DMS114 treated with DMSO at 0.1 percent for 48 hours (cell line): Measurements from ENCODE around the gene GDF3.
"Not testable (repeated sequence)": the region's sequence is repeated elsewhere in the genome, so short reads cannot be mapped to it uniquely, and the experiment has no call there.

Source experiments
- DNase-seq: peaks from one replicate; lab custom pipeline; 2025; ENCODE audit not compliant: unreplicated experiment; lab: John Stamatoyannopoulos, UW

Gene GDF3

GRCh38 chr12:7695566-7696197 is at the start of gene GDF3:
Gene GDF3, minus strand, starts transcription at chr12:7695775. Its CDS starts 47 bp downstream, at chr12:7695728.
- DNase-seq = no peak

DNA sequence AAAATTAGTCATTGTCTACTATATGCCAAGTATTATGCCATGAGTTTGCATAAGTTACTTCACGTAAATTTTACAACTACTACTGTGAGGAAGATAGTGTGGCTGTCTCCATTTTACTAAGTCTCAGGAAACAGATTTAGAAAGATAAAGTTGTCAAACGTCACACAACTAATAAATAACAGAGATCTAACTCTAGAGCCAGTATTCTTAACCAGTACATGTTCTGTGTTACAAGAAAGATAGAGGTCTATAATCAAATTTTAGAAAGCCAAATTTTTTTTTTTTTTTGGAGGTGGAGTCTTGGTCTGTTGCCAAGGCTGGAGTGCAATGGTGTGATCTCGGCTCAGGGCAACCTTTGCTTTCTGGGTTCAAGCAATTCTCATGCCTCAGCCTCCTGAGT is 37.4 kb upstream of the GDF3 start:
- DNase-seq = no peak

DNA sequence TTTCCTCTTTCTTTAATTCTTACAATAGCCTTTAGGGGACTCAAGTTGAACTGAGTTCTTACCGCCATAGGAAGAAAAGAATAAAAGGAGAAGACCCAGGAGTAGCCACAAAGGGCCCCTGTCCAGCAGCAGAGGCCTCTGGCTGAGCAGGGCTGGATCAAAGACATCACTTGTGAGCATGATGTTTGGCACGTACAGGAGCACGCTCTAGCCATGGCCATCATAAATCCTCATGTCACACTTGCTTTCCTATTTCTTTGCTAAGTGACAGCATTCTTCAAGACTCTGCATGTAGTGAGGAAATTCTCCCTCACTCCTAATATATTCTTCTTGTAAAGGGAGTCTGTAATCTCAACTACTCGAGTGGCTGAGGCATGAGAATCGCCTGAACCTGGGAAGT is 35.9 kb upstream of the GDF3 start:
- no peak for DNase-seq

DNA sequence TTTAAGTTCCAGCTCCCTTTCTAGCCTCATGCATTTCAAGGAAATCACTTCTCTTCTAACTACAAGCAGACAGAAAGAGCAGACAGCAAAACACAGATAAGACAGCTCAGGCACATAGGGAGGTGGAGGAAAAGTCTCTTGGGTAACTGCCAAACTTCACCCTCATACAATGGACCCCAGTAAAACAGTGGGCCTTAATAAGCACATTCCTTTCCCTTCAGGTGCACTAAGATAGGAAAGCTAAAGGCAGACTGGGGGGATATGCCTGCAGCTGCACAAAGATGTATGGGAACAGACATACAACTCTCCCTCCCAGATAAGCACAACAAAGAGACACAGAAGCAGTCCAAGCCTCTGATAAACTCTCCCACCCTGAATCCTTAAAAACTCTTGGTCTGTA is 35.4 kb upstream of the GDF3 start:
- not testable (repeated sequence) for DNase-seq

- DNase-seq = no peak
Observed at GRCh38 chr12:7729746-7730145, 34.2 kb upstream of the GDF3 start.

GRCh38 chr12:7723926-7724325 is 28.4 kb upstream of the GDF3 start:
- DNase-seq = no peak

GRCh38 chr12:7719946-7720730 is 24.6 kb upstream of the GDF3 start:
- no peak for DNase-seq

DNA sequence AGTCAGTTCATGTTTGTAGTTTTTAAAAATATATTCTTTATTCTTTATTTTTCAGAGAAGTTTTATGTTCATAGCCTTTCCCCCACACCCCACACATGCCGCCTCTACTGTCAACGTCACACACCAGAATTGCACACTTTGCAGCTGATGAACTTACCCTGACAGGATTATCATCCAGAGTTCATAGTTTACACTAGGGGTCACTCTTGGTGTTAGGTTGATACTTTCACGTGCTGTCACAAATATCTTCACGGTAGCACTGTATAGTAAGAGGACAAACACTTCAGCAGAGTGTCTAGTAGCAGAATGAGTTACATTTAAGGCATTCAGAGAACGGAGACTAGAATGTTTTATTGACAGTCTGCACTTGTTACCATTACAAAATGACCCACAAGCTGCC is 20.8 kb upstream of the GDF3 start:
- no peak for DNase-seq

DNA sequence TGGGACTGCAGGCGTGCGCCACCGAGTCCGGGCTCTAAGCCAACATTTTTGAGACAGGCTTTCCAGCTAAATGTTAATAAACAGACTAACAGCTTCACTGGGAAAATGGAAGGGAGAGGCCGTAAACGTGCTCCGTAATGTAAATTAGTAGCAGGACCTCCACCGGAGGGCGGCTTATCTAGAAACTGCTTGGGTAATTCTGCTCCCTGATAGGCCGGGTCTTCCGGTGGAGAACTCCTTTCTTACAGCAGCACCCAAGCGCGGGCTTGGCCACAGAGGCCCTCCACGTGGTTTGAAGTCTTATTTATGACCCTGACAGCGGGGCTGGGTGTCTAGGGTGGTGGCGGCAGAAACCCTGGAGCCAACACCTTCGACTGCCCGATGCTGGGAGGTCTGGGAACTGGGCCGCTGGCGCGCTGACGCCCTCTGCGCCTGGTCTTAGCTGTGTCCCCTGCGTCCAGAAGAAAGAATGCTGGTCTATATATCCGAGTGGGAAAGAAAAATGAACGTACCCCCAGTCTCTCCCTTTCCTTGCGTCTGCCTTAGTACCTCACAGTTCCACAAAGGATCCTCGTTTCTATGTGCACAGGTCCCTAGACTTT is 17.4 kb upstream of the GDF3 start:
- DNase-seq = no peak

DNA sequence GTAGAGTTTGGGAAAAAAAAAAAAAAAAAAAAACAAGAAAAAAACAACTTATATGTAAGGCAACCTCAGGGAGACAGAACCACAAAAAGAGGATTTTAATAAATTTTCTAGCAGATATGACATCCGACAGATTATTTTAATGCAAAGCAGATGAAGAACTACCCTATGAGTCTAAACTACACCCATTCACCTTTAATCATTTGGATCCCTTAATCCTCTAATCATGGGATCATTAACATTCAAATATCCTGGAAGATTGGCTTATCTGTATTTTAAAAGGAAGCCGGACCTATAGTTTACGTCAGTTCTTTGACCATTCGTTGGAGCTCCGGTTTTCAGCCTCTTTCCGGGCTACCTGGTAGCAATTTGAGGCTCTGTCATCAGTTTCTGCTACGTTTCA is 15.6 kb upstream of the GDF3 start, which contains the start of gene DPPA3:
Gene DPPA3 (plus strand): TSS at position 301 of the 400 bp plus-strand sequence. CDS start 138 bp downstream, outside the sequence.
- no peak for DNase-seq

DNA sequence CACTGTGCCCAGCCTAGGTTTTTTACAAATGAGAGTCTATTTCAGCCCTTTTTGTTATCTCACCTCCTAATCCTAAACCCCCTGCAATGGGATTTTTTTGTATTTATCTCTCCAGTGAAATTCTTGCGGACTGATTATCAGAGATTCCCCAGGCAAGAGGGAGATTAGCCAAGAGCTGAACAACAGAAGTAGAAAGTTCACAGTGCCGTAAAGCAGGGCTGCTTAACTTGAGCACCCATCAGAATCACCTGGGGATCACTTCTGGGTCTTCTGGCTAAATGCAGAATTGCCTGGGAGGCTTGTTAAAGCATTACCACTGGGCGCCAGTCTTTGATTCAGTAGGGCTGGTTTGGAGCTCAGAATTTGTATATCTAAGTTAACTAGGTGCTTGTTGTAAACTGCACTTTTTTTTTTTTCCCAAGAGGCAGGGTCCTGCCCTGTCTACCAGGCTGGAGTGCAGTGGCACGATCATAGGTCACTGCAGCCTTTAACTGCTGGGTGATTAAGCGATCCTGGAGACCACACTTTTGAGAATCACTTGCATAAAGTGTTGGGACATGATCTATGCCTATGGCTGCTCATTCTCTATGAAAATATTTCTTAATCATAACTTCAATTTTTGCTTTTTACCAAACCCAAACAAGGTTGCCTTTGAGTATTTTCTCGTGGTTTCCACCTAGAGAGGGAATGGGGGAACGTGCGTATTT is 14.5 kb upstream of the GDF3 start:
- DNase-seq = no peak

GRCh38 chr12:7705846-7706245 is 10.3 kb upstream of the GDF3 start:
- DNase-seq = no peak

DNA sequence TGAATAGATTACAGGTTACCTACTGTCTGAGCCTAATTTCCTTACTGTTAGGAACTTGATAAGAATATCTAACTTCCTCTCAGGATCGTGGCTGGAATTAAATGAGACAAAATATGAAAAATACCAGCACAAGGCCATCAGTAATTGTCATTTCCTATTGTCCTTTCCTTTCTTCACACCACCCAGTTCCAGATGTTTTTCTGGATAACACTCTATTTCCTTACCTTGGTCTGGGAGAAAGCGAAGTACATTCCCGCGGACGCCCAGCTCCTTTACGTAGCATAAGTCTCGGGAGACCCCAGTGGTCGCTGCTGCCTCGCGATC is 376 bp downstream of the GDF3 start:
- DNase-seq = no peak

- no peak for DNase-seq
Observed at GRCh38 chr12:7694556-7695236, 879 bp downstream of the GDF3 start.

- no peak for DNase-seq
Observed at GRCh38 chr12:7693793-7694192, 1.8 kb downstream of the GDF3 start.

DNA sequence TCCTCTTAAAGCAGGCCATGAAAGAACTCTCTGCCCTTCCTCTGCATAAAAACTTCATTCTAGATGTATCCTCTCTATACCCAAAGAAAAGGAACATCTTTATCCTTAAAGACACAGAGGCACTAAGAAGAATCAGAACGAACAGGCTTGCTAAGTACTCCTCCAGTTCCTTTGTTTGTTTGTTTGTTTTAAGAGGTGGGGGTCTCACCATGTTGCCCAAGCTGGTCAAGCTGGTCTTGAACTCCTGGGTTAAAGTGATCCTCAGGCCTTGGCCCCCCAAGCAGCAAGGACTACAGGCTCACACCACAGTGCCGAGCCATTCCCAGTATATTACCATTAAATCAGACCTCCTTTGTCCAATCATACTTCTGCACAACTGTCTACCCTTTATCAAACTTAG is 14.0 kb downstream of the GDF3 start:
- DNase-seq = no peak

- DNase-seq = no peak
Observed at GRCh38 chr12:7679251-7680045, 16.1 kb downstream of the GDF3 start.

GRCh38 chr12:7678744-7679143 is 16.8 kb downstream of the GDF3 start:
- DNase-seq = no peak

DNA sequence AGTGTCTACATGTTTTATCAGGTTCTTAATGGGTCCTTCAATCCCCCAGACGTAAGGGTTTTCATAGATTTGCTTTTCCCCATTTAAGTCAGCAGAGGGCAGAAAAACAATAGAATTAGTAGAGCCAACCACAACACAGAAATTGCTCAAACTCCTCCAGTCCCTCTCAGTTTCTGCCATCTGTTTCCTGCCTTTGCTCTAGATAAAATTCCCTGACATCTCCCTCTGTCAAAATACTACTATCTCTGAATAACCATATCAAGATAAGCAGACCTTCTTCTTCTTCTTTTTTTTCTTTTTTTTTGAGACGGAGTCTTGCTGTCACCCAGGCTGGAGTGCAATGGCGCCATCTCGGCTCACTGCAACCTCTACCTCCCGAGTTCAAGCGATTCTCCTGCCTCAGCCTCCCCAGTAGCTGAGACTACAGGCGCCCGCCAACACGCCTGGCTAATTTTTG is 18.1 kb downstream of the GDF3 start:
- DNase-seq = peak; percentile 85

- not testable (repeated sequence) for DNase-seq
Observed at GRCh38 chr12:7675455-7675854, 20.1 kb downstream of the GDF3 start.
